SK-N-SH (cell line): ENCODE data around the gene MOK.

Experiments
- CTCF ChIP-seq: fragments of 200-600 bp; sonication (generic); IDR thresholded peaks from 2 replicates; pipeline ENCODE4 v1.6.1; 2017; ENCODE audit warnings: antibody characterized with exemption, mild to moderate bottlenecking, moderate library complexity
- JUND ChIP-seq: IDR thresholded peaks from 2 replicates; pipeline ENCODE4 v1.4.0; 2012
- RFX5 ChIP-seq: IDR thresholded peaks from 2 replicates; pipeline ENCODE4 v1.6.1; 2012; ENCODE audit warnings: mild to moderate bottlenecking, improper control_type of control experiment, low read length
- RXRA ChIP-seq: IDR thresholded peaks from 2 replicates; pipeline ENCODE4 v1.4.0; 2012; ENCODE audit warnings: low read depth, mild to moderate bottlenecking, borderline replicate concordance

- peak; percentile 38 for TF ChIP-seq CTCF
- no peak for TF ChIP-seq JUND
- no peak for TF ChIP-seq RFX5
- no peak for TF ChIP-seq RXRA
Observed at GRCh38 chr14:102295270-102295669, 9.7 kb downstream of the MOK start.
